Stomach (tissue), 4 donors: ENCODE results near the gene HHLA2.

Experiments used
- EP300 ChIP-seq: sonication (generic); formaldehyde crosslinking; IDR thresholded peaks from one replicate; pipeline ENCODE4 v1.6.1; 2017; ENCODE audit warnings: antibody characterized with exemption
- TF ChIP-seq, protein P1 (sequence below), 7 experiments: fragments of 450-650 bp in 4 of 7; fragments of 200-600 bp in 3 of 7; sonication (generic) in 3 of 7; IDR thresholded peaks; one replicate each; pipeline ENCODE4 v1.5.1; 2016 to 2019; ENCODE audit warnings: antibody characterized with exemption in 7 of 7, control low read depth in 2 of 7, mild to moderate bottlenecking in 1 of 7

DNA sequence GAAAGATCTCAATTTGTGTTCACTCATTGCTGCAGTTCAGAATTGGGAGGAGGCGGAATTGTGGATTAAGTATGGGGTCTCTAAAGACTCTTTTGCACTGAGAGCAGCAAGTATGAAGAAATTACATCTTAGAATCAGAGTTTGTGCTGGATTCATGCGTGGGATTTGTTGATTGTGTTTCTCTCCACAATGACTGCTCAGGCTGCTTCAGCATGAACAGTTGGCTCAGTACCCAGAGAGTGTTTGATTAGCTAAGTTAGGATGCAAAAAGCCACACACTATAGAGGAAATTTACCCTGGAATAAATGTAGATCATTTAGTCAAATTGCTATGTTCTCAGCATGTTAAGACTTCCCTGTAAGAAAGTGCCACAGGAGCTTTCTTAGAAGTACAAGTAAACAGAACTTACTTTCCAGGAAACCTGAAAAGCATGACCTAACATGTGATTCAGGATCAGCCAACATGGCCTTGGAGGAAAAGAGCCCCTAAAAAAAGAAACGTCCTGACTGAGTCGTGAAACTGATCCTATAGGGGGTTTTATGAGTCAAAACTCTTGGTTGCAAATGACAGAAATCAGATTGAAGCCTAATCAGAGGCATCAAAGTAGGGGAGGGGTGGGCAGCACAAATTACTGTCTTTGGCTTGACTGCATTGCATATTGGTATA lies 32.6 kb downstream of the HHLA2 start:
- TF ChIP-seq, protein P1, sequence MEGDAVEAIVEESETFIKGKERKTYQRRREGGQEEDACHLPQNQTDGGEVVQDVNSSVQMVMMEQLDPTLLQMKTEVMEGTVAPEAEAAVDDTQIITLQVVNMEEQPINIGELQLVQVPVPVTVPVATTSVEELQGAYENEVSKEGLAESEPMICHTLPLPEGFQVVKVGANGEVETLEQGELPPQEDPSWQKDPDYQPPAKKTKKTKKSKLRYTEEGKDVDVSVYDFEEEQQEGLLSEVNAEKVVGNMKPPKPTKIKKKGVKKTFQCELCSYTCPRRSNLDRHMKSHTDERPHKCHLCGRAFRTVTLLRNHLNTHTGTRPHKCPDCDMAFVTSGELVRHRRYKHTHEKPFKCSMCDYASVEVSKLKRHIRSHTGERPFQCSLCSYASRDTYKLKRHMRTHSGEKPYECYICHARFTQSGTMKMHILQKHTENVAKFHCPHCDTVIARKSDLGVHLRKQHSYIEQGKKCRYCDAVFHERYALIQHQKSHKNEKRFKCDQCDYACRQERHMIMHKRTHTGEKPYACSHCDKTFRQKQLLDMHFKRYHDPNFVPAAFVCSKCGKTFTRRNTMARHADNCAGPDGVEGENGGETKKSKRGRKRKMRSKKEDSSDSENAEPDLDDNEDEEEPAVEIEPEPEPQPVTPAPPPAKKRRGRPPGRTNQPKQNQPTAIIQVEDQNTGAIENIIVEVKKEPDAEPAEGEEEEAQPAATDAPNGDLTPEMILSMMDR (IDR thresholded peaks at IDR 0.05), result no peak
- TF ChIP-seq EP300, result no peak
